ENCODE measurements around the gene RPS24.

GRCh38 chr10:78042752-78043104 is 9.1 kb downstream of the RPS24 start:
- TF ChIP-seq, protein P1, sequence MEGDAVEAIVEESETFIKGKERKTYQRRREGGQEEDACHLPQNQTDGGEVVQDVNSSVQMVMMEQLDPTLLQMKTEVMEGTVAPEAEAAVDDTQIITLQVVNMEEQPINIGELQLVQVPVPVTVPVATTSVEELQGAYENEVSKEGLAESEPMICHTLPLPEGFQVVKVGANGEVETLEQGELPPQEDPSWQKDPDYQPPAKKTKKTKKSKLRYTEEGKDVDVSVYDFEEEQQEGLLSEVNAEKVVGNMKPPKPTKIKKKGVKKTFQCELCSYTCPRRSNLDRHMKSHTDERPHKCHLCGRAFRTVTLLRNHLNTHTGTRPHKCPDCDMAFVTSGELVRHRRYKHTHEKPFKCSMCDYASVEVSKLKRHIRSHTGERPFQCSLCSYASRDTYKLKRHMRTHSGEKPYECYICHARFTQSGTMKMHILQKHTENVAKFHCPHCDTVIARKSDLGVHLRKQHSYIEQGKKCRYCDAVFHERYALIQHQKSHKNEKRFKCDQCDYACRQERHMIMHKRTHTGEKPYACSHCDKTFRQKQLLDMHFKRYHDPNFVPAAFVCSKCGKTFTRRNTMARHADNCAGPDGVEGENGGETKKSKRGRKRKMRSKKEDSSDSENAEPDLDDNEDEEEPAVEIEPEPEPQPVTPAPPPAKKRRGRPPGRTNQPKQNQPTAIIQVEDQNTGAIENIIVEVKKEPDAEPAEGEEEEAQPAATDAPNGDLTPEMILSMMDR (IDR thresholded peaks at IDR 0.05): no peak
- no peak for TF ChIP-seq ZFX (IDR thresholded peaks at IDR 0.05; ENCODE audit: borderline replicate concordance)

Measured in 22Rv1 (cell line).